ENCODE measurements around the gene ATL2. TPM values are rescaled to one million over a fixed set of nuclear protein-coding genes. Genes with fewer than 3 reads are reported as not detected.
"Not testable (repeated sequence)": the region's sequence is repeated elsewhere in the genome, so short reads cannot be mapped to it uniquely, and the experiment has no call there.

Gene ATL2
- total RNA-seq, 1 donor from 2014 or later: 139 TPM

- H3K36me3 ChIP-seq (ENCODE audit: control insufficient read depth, insufficient read depth, low read length): no peaks in the 10 kb centered on the region
- TF ChIP-seq, protein P1, sequence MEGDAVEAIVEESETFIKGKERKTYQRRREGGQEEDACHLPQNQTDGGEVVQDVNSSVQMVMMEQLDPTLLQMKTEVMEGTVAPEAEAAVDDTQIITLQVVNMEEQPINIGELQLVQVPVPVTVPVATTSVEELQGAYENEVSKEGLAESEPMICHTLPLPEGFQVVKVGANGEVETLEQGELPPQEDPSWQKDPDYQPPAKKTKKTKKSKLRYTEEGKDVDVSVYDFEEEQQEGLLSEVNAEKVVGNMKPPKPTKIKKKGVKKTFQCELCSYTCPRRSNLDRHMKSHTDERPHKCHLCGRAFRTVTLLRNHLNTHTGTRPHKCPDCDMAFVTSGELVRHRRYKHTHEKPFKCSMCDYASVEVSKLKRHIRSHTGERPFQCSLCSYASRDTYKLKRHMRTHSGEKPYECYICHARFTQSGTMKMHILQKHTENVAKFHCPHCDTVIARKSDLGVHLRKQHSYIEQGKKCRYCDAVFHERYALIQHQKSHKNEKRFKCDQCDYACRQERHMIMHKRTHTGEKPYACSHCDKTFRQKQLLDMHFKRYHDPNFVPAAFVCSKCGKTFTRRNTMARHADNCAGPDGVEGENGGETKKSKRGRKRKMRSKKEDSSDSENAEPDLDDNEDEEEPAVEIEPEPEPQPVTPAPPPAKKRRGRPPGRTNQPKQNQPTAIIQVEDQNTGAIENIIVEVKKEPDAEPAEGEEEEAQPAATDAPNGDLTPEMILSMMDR (IDR thresholded peaks at IDR 0.05; ENCODE audit: insufficient read depth, low read length, severe bottlenecking): no peak
- H3K4me3 ChIP-seq (ENCODE audit: low read depth, low read length): no peak overlapping the region
- DNase-seq (ENCODE audit: low read depth): no peak
- H3K27me3 ChIP-seq (ENCODE audit: control insufficient read depth, insufficient read depth, low read length): no peaks in the 10 kb centered on the region
- no peak for FAIRE-seq
Measured at GRCh38 chr2:38260972-38261371, 116.1 kb downstream of the ATL2 start.

GRCh38 chr2:38260469-38260868, 116.6 kb downstream of the ATL2 start:
- H3K4me3 ChIP-seq (ENCODE audit: low read depth, low read length): no peak overlapping the region
- FAIRE-seq (no peak), DNase-seq (ENCODE audit: low read depth) (no peak)
- TF ChIP-seq, protein P1 (IDR thresholded peaks at IDR 0.05; ENCODE audit: insufficient read depth, low read length, severe bottlenecking): no peak
- no peaks in the 10 kb centered on the region for H3K27me3 ChIP-seq (ENCODE audit: control insufficient read depth, insufficient read depth, low read length)
- H3K36me3 ChIP-seq (ENCODE audit: control insufficient read depth, insufficient read depth, low read length): no peaks in the 10 kb centered on the region

DNA sequence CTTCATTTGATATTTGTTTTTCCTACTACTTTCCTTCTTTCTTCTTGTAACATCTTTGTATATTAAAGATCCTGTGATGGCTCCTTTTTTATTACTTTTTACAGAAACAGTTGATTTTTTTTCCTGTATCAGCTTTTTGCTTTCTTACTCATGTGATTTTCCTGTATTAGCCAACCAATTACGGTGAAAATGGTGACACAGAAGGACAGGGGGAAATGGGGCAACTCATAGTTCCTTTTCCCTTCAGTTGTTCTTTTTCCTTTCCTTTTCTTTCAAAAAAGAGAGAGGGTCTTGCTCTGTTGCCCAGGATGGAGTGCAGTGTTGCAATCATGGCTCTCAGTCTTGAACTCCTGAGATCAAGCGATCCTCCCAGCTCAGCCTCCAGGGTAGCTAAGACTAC, 117.8 kb downstream of the ATL2 start:
- FAIRE-seq (no peak), DNase-seq (ENCODE audit: low read depth) (no peak)
- TF ChIP-seq, protein P1 (IDR thresholded peaks at IDR 0.05; ENCODE audit: insufficient read depth, low read length, severe bottlenecking): no peak
- H3K36me3 ChIP-seq (ENCODE audit: control insufficient read depth, insufficient read depth, low read length): no peaks in the 10 kb centered on the region
- no peaks in the 10 kb centered on the region for H3K27me3 ChIP-seq (ENCODE audit: control insufficient read depth, insufficient read depth, low read length)
- H3K4me3 ChIP-seq (ENCODE audit: low read depth, low read length): no peak overlapping the region

GRCh38 chr2:38257680-38258079, 119.4 kb downstream of the ATL2 start:
- H3K27me3 ChIP-seq (ENCODE audit: control insufficient read depth, insufficient read depth, low read length); H3K4me3 ChIP-seq (ENCODE audit: low read depth, low read length); FAIRE-seq; H3K36me3 ChIP-seq (ENCODE audit: control insufficient read depth, insufficient read depth, low read length); DNase-seq (ENCODE audit: low read depth): not testable (repeated sequence)

DNA sequence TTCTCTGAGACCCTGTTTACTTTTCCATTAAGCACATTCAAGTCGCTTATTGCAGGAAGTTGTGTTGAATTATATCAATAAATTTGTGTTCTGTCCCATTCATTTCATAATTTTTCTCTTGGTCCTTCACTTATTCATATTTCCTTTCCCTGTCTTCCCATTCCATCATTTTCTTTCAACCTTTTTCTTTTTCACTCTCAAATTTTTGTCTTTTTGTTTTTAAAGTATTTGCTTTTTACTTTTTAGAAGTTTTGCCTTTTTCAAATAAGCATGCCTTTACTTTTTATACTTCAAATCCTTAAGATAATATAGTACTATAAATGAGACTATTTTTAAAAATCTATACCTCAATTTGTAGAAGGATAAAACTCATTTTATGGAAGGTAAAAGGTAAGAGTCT, 120.5 kb downstream of the ATL2 start:
- no peaks in the 10 kb centered on the region for H3K27me3 ChIP-seq (ENCODE audit: control insufficient read depth, insufficient read depth, low read length)
- no peaks in the 10 kb centered on the region for H3K36me3 ChIP-seq (ENCODE audit: control insufficient read depth, insufficient read depth, low read length)
- FAIRE-seq (no peak), DNase-seq (ENCODE audit: low read depth) (no peak)
- TF ChIP-seq, protein P1 (IDR thresholded peaks at IDR 0.05; ENCODE audit: insufficient read depth, low read length, severe bottlenecking): no peak
- H3K4me3 ChIP-seq (ENCODE audit: low read depth, low read length): no peak overlapping the region

GRCh38 chr2:38255211-38255610, 121.9 kb downstream of the ATL2 start:
- Histone ChIP-seq H3K4me3 (ENCODE audit: low read depth, low read length) (no peak overlapping the region), H3K36me3 (ENCODE audit: control insufficient read depth, insufficient read depth, low read length) (no peaks in the 10 kb centered on the region), H3K27me3 (ENCODE audit: control insufficient read depth, insufficient read depth, low read length) (no peaks in the 10 kb centered on the region)
- DNase-seq (ENCODE audit: low read depth): no peak
- TF ChIP-seq, protein P1 (IDR thresholded peaks at IDR 0.05; ENCODE audit: insufficient read depth, low read length, severe bottlenecking): no peak
- FAIRE-seq: no peak
